ENCODE data around the gene ZCCHC7.

Gene ZCCHC7

DNA sequence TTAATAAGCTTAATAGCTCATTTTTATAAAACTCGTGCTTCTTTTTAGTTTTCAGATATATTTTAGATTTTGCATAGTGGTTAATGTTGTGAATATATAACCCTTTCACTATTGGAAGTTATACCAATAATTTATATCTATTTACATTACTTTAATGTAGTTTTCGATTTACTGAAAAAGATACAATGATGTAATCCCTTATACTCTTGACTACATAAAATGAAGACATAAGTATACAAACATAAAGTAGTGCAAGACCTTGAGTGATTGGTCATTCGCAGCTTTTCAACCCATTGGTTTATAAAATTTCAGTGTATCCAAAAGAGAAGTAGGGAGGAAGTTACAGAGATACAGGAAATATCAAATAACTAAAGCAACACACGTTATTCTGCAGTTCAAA is 217.8 kb downstream of the ZCCHC7 start:
- DNase-seq (ENCODE audit: low spot score) = no peak

DNA sequence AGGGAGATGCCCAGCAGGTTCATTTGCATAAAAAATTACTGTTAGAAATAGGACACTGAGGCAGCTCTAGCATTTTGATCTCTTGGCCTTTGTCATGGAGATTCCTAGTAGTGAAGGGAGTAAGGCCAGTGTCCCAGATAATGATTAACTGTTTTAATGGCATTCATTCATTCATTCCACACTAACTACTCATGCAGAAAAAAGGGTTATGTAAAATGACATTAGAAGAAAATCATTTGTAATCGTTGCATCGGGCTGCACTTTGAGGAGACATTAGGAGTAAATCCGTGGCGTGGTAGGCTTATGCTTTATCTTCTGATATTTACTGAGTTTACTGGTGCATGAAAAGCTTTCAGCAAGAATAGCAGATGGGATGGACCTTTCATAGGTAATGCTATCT is 219.5 kb downstream of the ZCCHC7 start:
- no peak for DNase-seq (ENCODE audit: low spot score)

DNA sequence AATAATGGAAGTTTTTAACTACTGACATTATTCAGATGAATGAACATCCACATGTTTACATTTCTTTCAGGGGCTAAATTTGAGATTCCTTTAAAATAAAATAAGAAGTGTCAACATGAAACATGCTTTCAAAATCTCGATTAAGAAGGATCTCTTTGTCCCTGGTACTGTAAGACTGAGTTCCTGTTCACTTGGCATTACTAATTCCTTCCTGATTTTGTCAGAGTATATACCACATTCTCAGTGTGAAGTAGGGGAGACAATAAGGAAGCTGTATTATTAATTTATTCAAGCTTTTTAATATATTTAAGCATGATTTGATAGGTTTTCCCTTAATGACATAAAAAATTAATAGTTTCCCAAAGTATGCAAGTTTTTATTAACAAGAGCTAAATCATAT is 220.6 kb downstream of the ZCCHC7 start:
- no peak for DNase-seq (ENCODE audit: low spot score)

DNA sequence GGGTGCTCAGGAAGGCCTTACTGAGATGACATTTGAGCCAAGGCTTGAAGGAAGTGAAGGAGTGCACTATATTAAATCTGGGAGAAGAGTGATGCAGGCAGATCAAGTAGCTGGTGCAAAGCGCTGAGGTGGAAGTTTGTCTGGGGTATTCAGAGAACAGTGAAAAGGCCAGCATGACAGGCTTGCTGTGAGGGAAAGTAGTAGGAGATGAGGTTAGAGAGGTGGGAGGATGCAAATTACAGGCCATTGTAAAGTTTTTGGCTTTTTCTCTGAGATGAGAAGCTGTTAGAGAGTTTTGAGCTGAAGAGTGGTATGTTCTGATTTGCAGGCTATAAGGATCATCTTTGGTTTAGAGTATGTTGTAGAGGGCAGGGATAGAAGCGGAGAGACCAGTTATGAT is 221.3 kb downstream of the ZCCHC7 start:
- DNase-seq (ENCODE audit: low spot score) = no peak

DNA sequence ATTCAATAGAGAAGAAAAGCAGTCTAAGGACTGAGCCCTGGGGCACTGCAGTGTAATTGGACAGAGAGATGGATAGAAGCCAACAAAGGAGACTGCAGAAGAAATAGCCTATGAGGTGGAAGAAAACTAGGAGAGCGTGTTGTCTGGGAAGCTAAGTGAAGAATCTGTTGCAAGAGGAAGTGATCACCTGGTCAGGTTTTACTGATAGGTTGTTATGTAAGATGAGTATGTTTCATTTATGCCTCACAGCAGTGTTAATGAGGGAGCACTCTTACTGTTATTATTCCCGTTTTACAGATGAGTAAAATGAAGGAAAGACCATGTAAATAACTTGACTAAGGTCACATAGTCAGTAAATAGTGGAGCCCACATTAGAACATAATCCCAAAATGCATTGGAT is 222.1 kb downstream of the ZCCHC7 start:
- no peak for DNase-seq (ENCODE audit: low spot score)

DNA sequence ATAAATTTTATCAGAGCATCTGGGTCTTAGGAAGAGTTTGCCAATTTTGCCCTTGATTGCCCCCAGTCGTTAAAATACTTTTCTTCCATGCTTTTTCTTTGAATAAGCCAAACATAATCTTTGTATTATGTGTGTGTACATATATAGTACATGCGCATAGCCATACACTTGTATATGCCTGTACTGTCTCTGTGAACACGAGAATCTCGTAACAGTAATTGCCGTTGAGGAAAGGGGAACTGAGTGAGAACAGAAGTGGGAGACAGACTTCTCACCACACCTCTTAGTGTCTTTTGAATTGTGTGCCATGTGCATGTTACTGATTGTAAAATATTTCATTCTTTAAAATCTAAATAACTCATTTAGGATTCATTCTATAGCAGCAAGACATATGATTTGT is 222.5 kb downstream of the ZCCHC7 start:
- DNase-seq (ENCODE audit: low spot score) = no peak

DNA sequence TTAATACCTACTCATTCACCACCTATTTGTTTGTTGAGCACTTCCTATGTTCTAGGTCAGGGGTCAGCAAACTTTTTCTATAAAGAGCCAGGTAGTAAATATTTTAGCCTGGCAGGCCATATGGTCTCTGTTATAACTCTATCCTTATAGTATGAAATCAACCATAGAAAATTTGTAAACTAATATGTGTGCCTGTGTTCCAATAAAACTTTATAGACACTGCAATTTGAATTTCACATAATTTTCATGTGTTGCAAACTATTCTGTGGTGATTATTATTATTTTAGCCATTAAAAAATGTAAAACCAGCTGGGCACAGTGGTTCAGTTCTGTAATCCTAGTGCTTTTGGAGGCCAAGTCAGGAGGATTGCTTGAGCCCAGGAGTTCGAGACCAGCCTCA is 223.3 kb downstream of the ZCCHC7 start:
- DNase-seq (ENCODE audit: low spot score) = no peak

DNA sequence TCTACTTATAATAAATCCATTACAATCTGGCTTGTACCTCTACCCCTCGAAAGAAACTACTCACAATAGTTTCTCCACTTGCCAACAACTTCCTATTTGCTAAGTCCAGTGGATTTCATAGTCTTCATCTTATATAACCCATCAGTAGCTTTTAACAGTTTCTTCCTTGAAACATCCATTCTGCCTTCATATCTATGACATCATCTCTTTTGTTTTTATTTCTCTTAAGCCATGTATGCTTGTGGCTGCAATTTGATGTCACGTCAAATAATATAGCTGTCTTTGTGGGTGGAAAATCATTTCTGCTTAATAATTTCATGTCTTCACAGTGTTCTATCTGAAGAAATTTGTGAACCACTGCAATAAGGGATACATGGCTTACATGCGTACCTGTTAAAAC is 224.7 kb downstream of the ZCCHC7 start:
- DNase-seq (ENCODE audit: low spot score) = no peak

DNA sequence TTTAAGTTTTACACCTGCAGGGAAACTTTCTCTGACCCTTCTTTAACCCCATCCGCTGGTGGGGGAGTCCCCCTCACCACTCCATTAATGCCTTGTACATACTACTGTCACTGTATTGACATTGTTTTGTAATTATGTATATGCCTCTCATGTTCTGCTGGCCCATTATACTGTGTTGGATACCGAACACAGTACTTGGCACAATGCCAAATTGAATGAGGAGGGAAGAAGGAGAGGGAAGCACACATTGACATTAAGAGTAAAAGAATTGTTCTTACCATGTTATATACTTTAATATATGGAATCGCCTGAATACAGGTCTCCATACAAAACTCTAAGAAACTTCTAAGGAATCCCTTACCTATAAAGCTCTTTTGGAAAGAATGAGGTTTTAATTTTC is 228.5 kb downstream of the ZCCHC7 start:
- no peak for DNase-seq (ENCODE audit: low spot score)

DNA sequence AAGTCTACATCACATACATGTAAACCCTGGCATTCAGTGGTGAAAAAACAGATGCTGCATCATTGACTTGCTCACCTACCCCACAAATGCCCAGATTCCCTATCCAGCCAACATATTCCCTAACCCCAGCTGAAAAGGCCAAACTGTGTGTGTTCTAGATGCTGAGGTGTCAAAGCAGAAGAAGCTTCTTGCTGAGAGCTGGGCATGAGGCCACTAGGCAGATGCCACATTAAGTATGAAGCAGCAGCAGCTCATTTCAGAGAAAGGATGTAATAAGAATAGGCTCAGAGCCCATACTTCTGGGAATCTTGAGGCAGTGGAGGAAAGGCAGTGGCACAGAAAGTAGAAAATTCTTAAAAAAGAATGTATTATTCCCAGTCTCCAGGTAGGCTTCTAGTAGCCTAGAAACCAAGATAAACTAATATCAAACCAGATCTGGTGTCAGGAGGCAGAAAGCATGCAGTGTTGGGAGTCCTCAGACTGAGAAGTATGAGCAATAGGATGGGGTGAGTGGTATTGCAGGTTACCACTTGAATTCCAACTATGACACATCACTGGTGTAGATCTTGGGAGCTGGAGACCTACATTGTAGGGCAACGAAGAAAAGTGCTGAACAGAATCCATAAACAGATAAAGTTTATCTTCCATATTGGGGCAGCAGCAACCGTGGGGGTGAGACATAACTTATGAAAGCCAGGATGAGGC is 230.3 kb downstream of the ZCCHC7 start:
- DNase-seq (ENCODE audit: low spot score) = no peak

DNA sequence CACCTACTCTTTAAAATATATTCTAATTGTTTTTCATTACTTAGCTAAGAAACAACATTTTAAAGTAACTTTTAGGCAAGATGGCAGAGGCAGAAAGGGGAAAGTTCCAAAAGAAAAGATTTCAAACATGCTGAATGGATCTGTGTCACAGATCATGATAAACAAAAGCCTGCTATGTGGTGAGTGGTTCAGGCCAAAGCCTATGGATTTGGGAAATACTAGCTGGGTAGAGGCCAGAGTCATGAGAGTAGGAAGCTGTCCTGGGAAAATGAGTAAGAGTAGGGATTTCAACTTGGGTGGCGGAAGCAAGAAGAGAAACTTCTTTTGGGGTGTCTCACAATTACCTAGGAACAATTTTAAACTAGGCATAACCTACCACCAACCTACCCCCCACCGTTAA is 233.4 kb downstream of the ZCCHC7 start:
- DNase-seq (ENCODE audit: low spot score) = no peak

DNA sequence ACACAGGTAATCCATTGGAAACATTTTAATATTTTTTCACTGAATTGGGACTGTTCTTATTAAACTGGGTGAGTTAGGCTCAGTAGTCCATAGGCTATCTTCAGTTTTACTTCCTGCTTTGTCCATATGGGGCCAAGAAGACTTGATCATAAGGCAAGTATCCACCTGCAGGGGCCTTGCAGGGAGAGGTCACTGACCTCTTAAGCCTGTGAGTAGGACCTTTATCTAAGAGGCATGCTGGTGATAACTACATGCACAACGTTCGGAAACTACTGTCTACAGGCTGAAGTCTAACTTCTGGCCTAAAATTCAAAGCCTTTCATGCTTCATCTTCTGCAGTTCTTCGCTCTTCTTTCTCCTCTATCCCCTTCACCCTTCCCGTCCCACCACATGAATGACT is 242.1 kb downstream of the ZCCHC7 start:
- DNase-seq (ENCODE audit: low spot score) = no peak

DNA sequence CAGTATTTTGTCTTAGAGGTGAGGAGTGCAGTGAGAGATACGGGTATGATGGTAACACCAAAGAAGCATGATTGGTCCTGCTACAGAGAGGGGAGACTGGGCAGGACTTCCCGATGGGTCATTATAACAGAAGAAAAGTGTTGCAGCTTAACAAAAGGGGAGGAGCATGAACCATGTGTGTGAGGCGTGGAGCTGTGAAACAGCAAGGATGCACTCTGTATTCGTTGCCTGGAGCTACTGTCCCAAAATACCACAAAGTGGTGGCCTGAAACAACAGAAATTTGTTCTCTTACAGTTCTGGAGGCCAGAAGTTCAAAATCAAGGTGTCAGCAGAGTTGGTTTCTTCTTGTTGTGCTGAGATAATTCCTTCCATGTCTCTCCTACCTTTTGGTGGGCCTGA is 242.8 kb downstream of the ZCCHC7 start:
- DNase-seq (ENCODE audit: low spot score) = no peak

DNA sequence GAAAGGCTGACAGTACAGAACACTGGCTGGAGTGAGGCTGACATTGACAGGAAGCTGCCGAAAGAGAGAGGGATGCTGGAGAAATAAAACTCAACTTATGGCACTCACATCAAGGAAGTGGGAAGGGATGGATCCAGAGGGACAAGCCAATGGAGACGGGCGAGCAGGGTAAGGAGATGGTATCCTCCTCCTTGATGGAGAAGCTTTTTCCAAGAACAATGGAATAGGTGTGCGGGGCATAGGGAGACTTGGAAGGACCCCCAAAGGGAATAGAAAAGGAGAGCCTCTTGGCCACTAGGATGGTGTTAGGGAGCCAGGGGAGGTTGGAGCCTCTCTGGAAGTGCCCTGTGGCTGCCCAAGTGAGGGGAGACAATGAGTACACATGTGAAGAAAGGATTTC is 243.8 kb downstream of the ZCCHC7 start:
- no peak for DNase-seq (ENCODE audit: low spot score)

DNA sequence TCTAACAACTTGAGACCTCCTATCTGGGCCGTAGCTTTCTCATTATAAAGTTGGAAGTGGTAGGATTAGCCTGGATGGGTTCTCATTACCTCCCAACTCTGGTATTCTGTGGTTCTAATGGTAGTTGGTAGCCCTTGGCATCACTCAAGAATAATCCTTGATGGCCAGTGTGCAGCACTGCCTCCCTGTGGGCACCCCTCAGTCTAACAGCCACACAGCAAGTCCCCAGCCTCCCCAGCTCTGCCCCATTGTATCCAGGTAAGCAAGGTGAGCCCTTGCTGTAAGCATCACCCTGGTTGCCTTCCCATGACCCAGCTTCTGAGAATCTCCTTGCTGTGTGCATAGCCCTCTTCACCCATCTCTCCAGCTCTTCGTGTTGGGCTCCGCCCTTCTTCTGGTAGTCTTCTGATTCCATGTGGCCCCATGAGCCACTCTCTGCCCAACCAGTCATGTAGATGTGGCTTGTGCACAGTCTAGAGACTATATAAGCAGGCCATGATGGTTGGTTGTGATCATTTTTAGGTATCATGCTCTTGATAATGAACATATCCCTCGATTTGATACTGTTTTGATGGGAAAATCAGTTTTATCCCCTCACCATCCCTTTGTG is 244.5 kb downstream of the ZCCHC7 start:
- no peak for DNase-seq (ENCODE audit: low spot score)

DNA sequence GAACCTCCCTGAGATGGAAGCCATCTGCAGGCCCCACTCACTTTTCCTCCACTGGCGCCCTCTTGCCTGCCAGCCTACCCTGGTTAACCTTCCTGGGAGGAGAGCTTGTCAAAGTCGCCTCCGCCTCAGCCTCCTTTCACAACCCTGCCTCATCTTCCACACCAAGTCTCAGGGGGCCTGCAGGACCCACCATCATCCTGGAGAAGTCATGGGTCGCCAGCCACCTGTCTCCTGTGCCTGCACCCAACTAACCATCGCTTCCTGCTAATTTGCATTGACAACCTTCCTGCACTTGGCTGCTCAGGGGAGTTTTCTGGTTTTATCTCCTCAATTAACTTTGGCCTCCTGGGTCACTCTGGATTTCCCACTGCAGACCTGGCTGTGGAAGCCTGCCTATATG is 249.3 kb downstream of the ZCCHC7 start:
- DNase-seq (ENCODE audit: low spot score) = no peak

DNA sequence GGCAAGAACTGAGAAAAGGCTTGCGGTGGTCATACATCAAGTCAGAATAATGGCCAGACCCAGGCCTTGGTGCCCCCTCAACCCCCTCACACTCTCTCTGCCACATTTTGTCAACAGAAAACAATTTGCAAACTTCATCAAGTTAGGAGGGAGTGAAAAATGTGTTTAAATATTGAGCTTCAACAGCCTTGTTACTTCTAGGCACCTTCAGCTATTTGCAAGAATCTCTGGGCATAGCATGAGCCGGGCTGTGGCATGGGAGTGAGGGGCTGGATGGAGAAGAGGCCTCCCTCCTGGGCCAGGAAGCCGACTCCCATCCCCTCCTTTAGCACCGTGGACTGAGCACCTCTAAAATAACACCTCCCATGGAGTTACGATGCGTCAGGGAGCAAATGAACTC is 249.9 kb downstream of the ZCCHC7 start:
- no peak for DNase-seq (ENCODE audit: low spot score)

DNA sequence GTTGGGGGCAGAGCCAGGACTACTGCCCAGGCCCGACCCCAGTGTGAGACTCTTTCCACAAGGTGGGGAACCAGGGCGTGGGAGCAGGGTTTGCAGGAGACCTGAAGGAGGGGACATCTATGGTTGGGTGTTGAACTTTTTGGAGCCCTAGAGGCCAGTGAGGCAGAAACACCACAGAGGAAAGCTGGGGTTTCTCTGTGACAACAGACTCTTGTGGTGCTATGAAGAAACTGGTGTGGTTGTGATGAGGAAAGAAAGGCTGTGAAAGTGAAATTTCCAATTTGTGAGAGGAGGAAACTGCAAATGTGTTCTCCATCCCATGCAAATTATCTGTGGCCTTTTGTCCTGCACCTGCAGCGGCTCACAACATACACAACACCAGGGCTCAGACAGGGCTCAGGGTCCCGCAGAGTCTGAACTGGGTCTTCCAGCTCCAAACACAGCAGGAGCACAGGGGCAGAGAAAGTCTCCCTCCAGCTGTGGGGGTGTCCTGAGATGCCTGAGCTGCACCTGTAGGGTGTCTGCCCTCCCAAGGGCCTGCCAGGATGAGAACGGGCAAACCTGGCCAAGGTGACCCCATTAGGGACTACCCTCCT is 250.7 kb downstream of the ZCCHC7 start:
- DNase-seq (ENCODE audit: low spot score) = no peak

DNA sequence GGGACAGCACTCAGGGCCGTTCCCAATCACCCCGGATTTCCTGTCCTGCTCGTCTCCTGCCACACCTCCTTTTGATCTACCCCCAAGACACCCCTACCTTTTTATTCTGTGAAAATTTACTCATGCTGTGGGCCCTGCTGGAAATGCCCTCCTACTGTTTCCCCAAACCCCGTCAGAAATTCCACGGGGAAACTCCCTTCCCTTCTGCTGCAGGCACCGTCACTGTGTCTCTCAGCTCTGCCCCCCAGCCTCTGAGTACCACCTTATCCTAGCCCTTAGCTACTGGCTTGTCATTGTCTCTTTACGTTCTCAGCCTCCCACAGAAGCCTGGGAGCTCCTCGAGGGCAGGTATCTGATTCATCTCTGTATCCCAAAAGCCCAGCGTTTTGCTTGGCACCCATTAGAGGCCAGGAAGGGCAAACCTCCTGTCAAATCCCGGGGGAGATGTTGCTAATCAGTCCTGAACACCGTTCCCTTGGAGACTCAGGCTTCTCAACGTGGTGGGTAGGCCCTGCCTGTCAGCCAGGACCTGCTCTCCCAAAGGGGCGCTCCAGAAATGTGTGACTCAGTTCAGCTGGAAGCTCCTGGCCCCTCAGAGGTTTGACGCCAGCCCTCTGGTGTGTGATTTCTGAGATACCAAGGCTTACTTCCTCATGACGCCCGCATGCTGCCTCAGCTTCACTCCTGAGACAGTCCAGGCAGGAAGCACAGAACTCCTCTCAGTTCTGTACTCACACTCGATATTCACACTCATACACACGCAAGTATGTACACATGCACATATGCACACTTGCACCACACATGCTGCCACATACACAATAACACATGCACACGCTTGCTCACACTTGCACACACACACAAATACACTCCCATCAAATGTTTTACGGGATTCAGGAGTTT is 251.4 kb downstream of the ZCCHC7 start:
- no peak for DNase-seq (ENCODE audit: low spot score)

DNA sequence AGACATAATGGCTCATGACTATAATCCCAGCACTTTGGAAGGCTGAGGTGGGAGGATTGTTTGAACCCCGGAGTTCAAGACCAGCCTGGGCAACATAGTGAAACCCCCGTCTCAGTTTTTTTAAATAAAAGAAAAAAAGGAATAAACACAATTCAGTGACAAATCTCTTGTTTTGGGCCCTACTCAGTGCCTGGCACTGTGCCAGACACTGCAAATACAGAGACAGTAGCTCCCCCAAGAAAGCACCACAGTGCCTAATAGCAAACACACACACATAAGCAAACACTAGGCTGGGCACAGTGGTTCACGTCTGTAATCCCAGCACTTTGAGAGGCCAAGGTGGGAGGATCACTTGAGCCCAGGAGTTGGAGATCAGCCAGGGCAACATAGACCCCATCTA is 252.5 kb downstream of the ZCCHC7 start:
- no peak for DNase-seq (ENCODE audit: low spot score)

DNA sequence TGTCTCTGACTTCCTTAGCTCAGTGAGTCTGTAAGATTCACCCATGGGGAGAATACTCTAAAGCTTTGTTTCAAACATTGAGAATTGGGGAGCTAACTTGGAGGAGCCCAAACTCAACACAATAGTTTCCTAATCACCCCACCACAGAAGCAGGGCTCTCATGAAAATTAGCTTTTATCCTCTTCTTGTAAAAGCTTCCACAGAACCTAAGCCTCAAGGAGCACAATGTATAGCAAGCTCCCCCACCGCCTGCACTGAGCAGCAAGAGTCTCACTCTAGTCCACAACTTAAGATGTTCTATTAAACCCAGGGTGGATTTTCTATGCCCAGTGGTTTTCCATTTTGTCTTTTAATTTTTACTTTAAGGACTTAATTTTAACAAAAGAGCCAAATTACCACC is 253.2 kb downstream of the ZCCHC7 start:
- no peak for DNase-seq (ENCODE audit: low spot score)

DNA sequence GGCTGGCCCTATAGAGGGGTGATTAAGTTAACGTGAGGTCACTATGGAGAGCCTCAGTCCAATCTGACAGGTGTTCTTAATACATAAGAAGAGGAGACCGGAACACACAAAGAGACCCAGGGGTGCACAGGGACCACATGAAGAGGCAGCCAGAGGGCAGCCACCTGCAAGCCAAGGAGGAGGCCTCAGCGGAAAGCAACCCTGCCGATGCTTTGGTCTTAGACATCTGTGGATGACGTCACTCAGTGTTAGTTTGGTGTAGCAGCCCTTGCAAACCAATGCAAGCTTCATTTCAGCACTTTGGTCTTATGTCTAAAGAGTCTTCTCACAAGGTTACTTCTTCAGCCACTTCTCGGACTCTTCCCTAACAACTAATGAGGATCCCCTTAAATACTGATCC is 254.5 kb downstream of the ZCCHC7 start:
- DNase-seq (ENCODE audit: low spot score) = no peak
